ENCODE results near the gene CDC42EP3.
A peak's percentile ranks its signal among the peaks of the same experiment; 100 is the strongest.

CDC42EP3 gene

GRCh38 chr2:37671009-37671815 is at the start of gene CDC42EP3:
Gene CDC42EP3 (minus strand): TSS chr2:37671642. CDS start chr2:37646587, 25,055 bp downstream.
- peak; percentile 83 for DNase-seq

- no peak for DNase-seq
Measured at GRCh38 chr2:37721201-37721560, 49.7 kb upstream of the CDC42EP3 start.

- DNase-seq, result peak; percentile 9
Measured at GRCh38 chr2:37720533-37721200, 49.2 kb upstream of the CDC42EP3 start.

GRCh38 chr2:37718515-37719161 is 47.2 kb upstream of the CDC42EP3 start:
- no peak for DNase-seq

- DNase-seq, result no peak
Measured at GRCh38 chr2:37713258-37713700, 41.8 kb upstream of the CDC42EP3 start.

- no peak for DNase-seq
Measured at GRCh38 chr2:37711831-37712230, 40.4 kb upstream of the CDC42EP3 start.

- peak; percentile 22 for DNase-seq
Measured at GRCh38 chr2:37711308-37711731, 39.9 kb upstream of the CDC42EP3 start.

- DNase-seq, result no peak
Measured at GRCh38 chr2:37709111-37709510, 37.7 kb upstream of the CDC42EP3 start.

GRCh38 chr2:37708146-37708545 is 36.7 kb upstream of the CDC42EP3 start:
- DNase-seq, result peak; percentile 8

GRCh38 chr2:37707393-37707792 is 36.0 kb upstream of the CDC42EP3 start:
- no peak for DNase-seq

- no peak for DNase-seq
Measured at GRCh38 chr2:37706334-37707183, 35.1 kb upstream of the CDC42EP3 start.

- no peak for DNase-seq
Measured at GRCh38 chr2:37705191-37705590, 33.7 kb upstream of the CDC42EP3 start.

GRCh38 chr2:37698931-37699481 is 27.6 kb upstream of the CDC42EP3 start:
- DNase-seq, result no peak

GRCh38 chr2:37695336-37695735 is 23.9 kb upstream of the CDC42EP3 start:
- DNase-seq, result no peak

GRCh38 chr2:37692711-37693110 is 21.3 kb upstream of the CDC42EP3 start:
- DNase-seq, result no peak

GRCh38 chr2:37689751-37690150 is 18.3 kb upstream of the CDC42EP3 start:
- DNase-seq, result no peak

- DNase-seq, result peak; percentile 71
Measured at GRCh38 chr2:37688771-37689468, 17.5 kb upstream of the CDC42EP3 start.

GRCh38 chr2:37686792-37687526 is 15.5 kb upstream of the CDC42EP3 start:
- DNase-seq, result no peak

- no peak for DNase-seq
Measured at GRCh38 chr2:37684809-37685208, 13.4 kb upstream of the CDC42EP3 start.

GRCh38 chr2:37683921-37684780 is 12.7 kb upstream of the CDC42EP3 start:
- DNase-seq, result no peak

Measured in eye (tissue), 1 donor.